ENCODE results near the gene BAAT.

DNA sequence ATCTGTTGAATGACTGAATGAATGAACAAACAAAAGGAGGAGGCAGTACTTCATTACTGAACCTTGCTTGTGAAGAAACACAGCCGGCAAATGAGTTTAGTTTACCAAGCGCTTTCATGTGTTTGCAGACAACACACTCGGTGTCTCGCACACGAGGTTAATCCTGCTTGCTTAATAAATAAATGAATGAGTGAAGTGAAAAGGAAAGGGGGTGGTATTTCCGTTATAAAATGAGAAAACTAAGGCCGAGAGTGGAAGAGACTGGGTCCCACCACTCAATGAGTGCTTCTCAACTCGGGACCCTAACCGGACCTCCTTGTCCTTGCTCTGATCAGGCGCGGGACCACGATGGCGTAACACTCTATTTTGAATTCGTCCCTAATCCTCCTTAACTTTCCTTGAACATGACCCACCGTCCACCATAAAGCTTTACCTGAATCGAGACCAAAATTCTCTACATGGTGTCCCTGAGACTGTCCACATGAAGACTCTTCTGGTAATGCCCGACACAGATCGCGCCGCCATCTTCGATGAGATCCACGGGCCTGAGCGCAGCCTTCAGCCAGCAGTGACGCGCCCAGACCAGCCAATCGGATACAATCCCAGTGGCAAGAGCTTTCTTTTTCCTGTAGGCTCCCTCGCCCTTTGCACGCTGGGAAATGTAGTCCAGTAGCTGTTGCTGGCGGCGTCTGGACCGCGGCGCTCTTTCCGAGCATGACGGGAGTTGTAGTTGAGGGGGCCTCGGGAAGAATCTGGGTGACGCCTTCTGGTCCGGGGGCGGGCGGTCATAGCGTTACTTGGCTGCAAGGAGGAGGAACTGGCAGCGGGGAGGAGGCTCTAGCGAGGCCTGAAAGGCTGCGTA, 13.5 kb upstream of the BAAT start, which contains the start of the genes MRPL50 and ZNF189:
- TF ChIP-seq CBFB (CRISPR knock-in tag; IDR thresholded peaks at IDR 0.05; ENCODE audit: low read depth) = no peak
- TF ChIP-seq, protein P1, sequence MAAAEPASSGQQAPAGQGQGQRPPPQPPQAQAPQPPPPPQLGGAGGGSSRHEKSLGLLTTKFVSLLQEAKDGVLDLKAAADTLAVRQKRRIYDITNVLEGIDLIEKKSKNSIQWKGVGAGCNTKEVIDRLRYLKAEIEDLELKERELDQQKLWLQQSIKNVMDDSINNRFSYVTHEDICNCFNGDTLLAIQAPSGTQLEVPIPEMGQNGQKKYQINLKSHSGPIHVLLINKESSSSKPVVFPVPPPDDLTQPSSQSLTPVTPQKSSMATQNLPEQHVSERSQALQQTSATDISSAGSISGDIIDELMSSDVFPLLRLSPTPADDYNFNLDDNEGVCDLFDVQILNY (CRISPR knock-in tag; IDR thresholded peaks at IDR 0.05) = no peak
- TF ChIP-seq, protein P2, sequence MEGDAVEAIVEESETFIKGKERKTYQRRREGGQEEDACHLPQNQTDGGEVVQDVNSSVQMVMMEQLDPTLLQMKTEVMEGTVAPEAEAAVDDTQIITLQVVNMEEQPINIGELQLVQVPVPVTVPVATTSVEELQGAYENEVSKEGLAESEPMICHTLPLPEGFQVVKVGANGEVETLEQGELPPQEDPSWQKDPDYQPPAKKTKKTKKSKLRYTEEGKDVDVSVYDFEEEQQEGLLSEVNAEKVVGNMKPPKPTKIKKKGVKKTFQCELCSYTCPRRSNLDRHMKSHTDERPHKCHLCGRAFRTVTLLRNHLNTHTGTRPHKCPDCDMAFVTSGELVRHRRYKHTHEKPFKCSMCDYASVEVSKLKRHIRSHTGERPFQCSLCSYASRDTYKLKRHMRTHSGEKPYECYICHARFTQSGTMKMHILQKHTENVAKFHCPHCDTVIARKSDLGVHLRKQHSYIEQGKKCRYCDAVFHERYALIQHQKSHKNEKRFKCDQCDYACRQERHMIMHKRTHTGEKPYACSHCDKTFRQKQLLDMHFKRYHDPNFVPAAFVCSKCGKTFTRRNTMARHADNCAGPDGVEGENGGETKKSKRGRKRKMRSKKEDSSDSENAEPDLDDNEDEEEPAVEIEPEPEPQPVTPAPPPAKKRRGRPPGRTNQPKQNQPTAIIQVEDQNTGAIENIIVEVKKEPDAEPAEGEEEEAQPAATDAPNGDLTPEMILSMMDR (IDR thresholded peaks at IDR 0.05) = no peak
- TF ChIP-seq, protein P3, sequence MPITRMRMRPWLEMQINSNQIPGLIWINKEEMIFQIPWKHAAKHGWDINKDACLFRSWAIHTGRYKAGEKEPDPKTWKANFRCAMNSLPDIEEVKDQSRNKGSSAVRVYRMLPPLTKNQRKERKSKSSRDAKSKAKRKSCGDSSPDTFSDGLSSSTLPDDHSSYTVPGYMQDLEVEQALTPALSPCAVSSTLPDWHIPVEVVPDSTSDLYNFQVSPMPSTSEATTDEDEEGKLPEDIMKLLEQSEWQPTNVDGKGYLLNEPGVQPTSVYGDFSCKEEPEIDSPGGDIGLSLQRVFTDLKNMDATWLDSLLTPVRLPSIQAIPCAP (CRISPR knock-in tag; IDR thresholded peaks at IDR 0.05) = no peak
- TF ChIP-seq SMAD3 (CRISPR knock-in tag; IDR thresholded peaks at IDR 0.05; ENCODE audit: borderline replicate concordance) = no peak
- no peak for TF ChIP-seq TEAD4 (CRISPR knock-in tag; IDR thresholded peaks at IDR 0.05)
- TF ChIP-seq, protein P4, sequence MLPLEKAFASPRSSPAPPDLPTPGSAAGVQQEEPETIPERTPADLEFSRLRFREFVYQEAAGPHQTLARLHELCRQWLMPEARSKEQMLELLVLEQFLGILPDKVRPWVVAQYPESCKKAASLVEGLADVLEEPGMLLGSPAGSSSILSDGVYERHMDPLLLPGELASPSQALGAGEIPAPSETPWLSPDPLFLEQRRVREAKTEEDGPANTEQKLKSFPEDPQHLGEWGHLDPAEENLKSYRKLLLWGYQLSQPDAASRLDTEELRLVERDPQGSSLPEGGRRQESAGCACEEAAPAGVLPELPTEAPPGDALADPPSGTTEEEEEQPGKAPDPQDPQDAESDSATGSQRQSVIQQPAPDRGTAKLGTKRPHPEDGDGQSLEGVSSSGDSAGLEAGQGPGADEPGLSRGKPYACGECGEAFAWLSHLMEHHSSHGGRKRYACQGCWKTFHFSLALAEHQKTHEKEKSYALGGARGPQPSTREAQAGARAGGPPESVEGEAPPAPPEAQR (CRISPR knock-in tag; IDR thresholded peaks at IDR 0.05) = no peak
- TF ChIP-seq, protein P5, sequence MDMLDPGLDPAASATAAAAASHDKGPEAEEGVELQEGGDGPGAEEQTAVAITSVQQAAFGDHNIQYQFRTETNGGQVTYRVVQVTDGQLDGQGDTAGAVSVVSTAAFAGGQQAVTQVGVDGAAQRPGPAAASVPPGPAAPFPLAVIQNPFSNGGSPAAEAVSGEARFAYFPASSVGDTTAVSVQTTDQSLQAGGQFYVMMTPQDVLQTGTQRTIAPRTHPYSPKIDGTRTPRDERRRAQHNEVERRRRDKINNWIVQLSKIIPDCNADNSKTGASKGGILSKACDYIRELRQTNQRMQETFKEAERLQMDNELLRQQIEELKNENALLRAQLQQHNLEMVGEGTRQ (CRISPR knock-in tag; IDR thresholded peaks at IDR 0.05) = no peak

Data from WTC11 (cell line).